Eye (tissue), 1 donor: ENCODE measurements around the gene CLIC5.

Source experiments
- DNase-seq: peaks from one replicate; pipeline ENCODE4 v3.0.0-alpha.2; 2015

CLIC5 gene

DNA sequence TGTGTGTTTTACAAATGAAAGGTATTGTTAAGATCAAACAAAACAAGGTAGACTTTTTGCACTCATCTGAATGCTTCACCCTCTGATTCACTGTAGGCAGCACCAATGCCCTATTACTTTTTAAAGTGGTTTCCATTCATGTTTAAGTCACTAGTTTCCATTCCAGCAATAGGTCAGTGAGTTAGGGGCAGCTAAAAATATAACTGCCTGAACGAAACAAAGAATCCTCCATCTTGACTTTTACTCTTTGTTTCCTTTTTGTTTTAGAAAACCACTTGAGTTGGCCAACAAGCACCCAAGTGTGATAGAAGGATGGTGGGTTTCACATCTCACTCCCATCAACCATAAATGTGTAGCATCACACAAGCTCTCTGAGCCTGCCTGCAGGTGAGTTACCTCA is 25.5 kb downstream of the CLIC5 start:
- DNase-seq, result no peak

DNA sequence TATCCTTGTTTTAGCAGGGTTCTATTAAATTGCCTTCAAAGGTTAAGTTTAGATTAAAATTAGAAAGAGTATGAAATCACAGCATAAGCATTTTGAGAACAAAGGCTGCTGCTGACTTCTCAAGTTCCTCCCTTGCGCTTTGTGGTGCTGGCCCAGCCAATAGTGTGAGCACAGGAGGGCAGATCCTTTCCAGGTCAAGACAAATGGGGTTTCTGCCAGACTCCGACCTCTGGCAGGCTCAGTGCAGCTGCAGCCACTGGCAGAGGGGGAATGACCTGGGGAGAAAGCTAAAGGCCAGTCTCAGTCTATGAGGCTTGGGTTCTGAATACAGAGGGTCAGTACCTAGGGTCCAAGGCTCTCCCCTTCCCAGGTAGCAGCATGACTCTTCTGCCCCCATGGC is 27.0 kb downstream of the CLIC5 start:
- no peak for DNase-seq

DNA sequence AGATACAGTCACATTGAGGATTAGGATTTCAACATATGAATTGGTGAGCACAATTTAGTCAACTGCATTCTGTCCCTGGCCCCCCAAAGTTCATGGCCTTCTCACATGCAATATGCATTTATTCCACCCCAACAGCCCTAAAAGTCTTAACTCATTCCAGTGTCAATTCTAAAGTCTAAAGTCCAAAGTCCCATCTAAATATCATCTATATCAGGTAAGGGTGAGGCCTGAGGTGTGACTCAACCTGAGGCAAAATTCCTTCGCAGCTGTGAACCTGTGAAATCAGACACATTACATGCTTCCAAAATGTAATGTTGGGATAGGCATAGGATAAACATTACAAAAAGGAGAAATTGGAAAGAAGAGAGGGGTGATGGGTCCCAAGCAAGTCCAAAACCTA is 27.8 kb downstream of the CLIC5 start:
- no peak for DNase-seq

DNA sequence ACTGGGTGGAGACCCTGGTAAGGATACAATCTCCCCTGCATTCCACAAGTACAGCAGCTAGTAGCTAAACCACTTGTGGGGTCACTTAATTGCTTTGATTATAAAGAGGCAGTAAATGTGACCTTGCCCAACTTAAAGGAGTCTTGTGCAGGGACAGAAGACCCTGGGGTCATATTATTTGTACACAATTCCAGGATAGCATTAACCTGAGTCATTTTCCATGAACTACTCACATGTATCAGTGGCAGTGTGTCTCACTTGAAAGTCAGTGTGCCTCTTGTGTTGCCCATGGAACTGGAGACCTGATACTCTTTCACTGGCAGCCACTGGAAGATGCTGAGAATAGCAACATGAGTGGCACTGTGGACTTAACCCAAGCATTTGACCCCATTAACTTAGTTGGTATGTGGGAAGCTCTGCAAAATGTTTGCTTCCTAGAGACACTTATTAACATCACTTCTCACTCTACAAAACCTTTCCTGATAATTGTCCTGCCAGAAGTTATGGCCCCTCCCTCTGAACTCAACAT is 28.9 kb downstream of the CLIC5 start:
- DNase-seq, result no peak

DNA sequence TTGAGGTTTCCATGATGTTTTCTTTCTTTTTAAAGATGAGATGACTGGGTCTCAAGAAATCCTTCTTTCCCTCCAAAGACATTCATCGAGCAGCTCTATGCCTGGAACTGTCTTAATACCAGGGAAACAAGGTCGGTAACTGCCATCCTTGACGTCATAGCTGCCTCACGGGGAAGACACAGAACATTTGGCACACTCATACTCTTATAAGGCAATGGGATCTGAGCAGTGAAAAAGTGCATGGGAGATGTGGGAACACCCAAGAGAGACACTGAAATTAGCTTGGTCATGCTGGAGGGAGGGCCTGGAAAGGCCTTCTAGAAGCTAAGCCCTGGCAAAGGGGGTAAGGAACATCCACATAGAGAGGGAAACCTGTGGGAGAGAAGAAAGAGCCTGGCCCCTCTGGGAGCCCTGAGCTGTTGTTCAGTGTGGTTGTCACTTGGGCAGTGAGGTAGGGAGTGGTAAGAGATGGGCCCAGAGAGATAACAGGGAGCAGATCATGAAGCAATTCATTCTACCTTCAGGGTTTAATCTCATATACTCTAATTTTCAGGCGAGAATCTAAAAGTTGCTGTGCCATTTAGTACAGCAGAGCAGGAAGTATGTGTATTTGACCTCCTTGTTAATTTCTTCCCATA is 30.8 kb downstream of the CLIC5 start:
- DNase-seq, result no peak

DNA sequence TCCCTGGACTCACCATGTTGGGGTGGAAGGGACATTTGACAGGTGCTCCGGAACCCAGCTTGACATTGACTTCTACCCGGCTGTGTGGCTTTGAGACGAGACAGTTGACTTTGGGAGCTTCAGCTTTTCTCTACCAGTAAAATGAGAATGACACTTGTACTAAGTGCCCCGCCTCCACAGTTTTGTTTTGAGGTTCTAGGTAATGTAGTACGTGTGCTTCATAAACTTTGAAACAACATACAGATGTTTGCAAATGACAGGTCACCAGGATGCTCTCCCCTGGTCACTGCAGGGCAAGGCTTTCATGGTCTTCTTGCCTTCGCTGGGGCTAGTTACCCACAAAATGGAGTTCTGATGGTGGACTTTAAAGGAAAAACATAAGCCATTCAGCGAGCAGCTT is 31.3 kb downstream of the CLIC5 start:
- DNase-seq, result no peak

DNA sequence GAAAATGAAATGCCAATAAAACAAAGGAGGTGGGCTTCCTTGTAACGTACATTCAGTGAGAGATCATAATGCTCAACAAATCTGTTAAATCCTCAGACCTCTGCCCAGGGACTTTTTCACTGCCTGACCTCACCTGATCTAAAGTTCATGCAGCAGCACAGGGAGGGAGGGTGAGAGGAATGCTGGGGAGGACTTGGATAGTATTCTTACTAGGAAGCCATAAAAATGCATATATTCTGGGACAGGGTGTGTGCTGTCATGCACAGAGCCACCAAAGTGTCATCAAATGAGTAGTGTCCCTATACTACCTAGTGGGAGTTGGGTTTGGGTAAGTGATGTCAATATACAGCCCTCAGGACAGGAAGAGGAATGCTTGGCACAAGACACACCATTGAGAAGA is 32.6 kb downstream of the CLIC5 start:
- DNase-seq, result no peak

DNA sequence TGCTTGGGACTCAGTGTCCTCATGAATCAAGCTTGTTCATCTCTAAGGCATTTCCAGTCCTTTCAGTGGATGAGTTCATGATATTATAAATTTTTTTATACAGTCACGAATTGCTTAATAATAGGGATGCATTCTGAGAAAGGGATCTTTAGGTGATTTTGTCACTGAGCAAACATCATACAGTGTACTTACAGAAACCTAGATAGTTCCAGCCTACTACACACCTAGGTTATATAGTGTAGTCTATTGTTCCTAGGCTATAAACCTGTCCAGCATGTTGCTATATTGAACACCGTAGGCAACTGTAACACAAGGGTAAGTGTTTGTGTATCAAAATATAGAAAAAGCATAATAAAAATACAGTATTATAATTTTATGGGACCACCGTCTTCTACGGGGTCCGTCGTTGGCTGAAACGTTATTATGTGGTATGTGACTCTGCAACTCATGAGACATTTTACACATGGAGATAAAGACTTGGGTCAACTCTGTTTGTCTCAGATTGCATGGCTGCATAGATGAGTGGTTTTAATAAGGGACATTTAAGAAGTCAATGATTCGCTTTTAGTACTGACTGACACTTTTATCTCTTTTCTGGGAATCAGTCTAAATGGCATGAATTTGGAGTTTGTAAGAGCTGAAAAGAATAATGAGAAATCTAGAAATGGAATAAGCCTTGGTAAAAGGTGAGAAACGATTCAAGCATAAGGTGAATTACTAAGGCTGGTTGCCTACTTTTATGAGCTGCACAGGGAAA is 33.2 kb downstream of the CLIC5 start:
- no peak for DNase-seq

DNA sequence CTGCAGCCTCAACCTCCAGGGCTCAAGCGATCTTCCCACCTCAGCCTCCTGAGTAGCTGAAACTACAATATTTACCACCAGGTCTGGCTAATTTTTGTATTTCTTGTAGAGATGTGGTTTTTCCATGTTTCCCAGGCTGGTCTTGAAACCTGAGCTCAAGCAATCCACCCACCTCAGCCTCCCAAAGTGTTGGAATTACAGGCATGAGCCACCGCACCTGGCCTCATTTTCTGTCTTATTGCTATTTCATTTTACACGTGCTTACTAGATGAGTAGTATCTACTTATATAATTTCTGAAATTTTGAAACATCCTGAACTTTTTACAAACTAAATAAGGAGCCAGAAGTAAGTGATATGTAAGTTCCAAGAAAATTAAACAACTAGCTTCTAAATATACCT is 34.6 kb downstream of the CLIC5 start:
- DNase-seq, result no peak

DNA sequence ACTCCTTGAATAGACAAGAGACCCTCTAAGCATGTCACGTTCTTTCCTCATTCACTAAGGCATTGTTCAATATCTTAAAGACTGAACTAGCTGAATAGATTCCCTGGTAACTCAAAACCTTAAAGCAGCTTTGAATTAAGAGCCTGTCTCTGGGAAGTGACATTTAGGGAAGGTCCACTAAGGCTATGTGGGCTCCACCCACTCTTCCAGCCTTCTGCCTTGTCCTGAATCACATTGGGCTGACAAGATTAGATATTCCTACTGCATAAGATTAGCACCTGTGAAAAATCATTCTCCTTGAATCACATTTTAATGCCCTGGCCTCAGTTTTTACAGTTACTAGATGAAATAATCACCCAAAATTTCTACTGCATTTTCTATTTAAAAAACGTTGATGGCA is 36.3 kb downstream of the CLIC5 start:
- no peak for DNase-seq

DNA sequence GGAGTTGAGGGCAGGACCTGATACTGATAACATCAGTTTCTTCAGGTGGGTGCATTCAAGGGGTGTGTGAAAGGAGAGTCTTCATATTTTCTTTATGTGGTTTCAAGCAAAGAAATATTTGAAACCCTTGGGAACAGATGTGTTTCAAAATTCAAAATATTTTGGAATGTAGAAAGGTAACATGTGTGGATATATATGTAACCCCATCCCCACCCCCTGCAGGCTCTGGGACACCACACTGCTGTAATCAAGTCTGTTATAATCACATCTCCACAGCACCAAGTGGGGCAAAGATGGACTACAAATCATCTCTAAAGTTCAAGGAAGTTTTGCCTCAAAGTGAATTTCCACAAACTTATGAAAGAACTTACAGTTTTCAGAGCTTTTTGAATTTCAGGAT is 41.1 kb downstream of the CLIC5 start:
- DNase-seq, result no peak

DNA sequence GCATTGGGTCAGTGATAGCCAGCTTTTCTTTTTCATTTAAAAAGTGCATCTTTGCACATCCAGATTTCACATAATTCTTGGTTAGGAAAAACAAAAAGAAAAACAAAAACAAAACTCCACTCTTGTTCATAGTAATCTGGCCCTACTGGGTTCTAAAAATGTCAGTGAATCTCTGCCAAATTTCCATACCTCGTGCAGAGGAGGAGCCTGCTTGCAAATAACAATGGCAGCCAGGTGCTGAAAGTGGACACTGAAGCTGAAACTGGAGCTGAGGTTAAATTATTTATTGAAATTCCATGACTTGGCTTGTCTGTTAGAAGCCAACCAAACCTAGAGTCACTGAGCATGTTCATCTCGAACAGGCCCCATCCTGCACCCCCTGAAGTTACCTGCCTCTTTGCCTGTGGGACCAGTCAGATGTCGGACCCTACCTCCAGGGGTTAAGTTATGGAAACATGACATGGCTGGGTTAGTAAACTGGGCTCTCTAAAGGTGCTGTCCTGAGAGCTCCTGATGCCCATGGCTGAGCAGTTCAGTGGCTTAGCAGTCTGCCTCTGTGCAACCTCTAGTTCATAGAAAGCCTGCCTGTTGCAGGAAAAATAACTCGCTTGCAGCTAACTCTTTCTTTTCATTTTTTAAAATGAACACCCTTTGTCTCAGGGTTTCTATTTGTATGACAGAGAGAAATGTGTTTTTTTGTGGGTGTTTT is 42.7 kb downstream of the CLIC5 start:
- DNase-seq, result no peak

DNA sequence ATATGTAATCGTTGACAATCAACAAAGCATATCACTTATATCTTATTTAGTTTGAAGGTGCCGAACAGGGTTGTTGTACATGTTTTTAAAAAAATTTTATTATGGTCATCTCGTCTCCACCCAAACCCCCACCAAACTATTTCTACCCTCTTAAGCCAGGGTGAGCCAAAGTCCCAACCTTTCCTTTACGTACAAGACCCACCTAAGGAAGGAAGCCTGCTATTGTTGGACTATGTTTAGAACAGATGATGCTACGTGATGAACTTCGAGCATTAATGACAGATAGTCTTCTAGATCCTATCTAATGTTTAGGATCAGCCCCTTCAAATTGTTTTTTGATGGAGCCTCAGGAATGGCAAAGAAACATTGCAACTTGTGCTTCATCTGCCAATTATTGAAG is 44.4 kb downstream of the CLIC5 start:
- DNase-seq, result no peak

DNA sequence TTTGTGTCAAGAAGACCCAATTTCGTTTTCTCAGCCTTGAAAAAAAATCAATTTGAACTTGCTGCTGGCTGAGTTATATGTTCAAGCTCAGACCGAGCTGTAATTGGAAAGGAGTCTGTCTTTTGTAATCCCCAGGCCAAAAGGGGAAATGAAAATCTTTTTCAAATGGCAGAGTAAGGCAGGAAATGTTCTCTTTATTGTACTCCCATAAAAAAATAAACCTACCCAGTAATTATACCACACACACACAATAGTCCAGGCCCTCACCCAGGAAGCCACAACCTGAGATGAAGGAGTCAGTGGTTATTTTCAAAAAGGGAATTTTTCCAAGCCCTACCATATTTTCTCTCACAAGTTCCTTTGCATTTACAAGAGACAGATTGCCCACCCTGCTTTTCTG is 45.3 kb downstream of the CLIC5 start:
- no peak for DNase-seq

DNA sequence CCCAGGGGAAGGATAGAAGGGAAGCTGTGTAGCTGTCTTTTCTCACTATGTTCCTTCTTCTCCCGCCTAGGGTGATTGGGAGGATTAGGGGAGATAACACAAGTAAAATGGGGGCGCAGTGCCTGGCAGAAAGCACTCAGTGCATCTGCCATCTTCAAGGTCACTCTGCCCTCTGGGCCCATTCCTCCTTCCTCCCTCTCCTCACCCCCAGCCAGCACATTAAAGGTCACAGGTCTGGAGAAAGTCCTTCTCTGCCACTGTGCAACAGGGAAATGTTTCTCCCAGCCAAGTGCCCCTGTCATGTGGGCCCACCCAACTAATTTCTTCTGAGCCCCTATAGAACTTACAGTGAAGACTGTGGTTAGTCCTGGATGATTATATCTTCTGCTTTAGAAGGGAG is 45.8 kb downstream of the CLIC5 start:
- no peak for DNase-seq

DNA sequence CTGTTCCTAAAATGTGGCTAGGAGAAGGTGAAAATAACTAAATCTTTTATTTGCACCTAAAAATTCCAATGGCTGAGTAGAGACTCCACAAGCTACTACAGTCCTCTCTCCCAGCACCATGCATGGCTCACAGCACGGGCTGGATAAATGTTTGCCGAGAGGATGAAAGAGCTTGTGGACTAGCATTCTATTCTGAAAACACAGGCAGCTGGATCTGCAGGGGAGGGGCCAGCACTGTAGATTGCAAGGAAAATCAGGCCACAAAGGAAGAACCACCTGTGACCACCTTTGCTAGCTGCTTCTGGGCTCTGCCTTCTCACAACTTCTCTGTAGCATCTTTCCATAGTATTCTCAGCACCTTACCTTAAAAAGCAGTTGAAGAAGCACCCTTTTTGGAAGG is 46.6 kb downstream of the CLIC5 start:
- DNase-seq, result no peak

DNA sequence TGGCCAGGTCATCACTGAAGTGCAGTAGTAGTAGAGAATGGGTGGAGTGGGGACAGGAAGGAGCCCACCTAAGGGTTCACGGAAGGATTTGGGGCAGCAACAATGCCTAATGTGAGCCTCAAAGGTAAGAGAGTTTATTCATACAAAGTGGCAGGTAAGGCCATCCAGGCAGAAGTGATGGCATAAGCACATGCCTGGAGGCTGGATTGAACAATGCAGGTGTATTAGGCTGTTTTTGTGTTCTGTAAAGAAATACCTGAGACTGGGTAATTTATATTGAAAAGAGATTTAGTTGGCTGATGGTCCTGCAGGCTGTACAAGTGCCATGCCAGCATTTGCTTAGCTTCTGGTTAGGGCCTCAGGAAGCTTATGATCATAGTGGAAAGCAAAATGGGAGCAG is 48.3 kb downstream of the CLIC5 start:
- DNase-seq, result no peak

DNA sequence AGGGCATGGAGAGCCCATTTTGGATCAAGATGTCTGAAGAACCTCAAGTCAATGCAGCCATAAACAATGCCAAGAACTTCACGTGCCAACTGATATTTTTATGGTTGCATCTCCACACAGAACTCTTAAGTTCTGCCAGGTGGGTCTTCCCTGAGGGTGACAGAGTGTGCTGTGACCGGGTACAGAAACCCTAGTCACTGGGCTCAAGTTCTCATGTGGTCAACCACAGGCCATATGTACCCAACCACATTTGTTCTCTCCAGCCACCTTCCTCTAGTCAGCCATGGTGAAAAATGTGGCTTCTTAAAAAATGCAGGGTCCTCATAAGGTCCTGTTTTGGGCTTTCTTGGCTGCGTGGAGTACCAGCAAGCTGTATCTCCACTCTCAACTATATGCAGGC is 48.9 kb downstream of the CLIC5 start:
- no peak for DNase-seq

DNA sequence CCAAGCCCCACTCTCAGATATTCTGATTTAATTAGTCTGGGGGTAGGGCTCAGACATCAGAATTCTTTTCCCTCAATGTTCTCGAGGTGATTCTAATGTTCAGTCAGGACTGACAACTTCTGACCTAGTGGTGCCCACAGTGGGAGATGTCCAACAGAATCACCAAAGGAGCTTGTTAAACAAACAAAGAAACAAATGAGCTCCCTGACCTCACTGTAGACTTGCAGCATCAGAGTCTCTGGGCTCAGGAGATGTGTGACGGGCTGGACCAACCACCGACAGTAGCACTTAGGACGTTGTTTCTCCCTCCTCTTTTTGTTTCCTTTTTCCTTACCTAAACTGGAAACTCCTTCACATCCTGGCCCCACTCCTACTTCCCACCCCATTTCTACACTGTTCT is 49.3 kb downstream of the CLIC5 start:
- no peak for DNase-seq

DNA sequence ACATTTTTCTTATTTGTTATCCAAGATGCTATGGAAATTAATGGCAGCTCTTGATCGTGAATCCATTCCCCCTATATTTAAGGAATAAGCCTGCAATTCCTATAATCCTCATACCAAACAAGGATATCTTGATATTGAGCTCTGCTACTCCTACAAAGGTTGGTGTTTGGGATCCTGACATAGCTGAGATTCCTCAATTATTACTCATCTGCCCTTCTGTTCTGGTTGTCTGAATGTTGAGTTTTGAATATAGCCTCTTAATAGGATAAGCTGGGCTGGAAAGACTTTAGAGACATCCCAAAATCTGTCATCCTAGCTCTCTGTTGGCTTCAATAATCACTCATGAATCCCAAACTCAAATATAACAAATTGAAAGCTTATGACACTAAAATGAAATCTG is 49.9 kb downstream of the CLIC5 start:
- DNase-seq, result no peak

DNA sequence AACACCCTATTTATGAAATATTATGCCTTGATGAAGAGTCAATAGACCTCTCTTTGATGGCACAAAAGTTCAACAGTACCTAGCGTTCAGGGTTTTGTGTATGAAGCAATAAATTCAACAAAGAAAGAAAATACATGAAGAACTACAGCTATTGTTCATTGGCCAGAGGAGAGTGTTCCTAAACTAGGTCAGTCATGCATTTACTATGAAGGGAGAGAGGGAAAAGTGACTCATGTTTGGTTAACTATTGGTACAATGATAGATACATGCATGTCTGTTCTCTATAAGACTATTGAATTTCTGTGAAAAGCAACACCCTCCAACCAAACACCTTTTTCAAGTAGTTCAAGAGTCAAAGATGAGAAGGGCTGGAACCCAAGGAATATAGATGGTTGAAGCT is 50.7 kb downstream of the CLIC5 start:
- DNase-seq, result no peak

DNA sequence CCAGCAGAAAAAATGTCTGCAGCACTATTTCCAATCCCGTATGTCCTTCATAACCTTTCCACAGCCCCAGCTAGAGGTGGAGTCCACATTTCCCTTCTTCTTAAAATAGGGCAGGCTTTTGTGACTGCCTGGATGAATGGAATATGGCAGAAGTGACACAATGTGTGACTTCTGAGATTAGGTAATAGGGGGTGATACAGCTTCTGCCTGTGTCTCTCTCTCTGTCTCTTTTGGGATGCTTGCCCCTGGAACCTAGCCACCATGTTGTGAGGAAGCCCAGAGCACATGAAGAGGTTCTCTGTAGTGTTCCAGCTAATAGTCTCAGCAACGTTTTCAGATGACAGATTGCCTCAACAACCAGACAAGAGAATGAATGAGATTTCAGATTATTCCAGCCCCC is 51.4 kb downstream of the CLIC5 start:
- no peak for DNase-seq

DNA sequence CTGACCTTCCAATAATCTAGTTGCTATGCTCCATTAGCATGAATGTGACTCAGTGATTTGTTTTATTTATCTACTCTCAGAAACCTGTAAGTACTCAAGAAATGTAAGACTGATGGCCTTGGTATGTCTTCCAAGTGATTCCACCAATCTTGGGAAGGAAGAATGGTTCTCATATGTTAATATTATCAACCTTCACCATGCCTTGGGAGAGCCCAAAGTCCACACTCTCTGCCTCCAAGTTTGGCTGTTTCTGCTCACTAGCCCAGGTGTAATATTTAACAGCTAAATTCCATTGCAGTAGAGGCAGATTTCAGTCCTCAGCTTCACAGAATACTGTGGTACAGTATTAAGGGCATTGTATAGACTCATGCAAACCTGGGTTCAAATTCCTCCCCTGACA is 51.8 kb downstream of the CLIC5 start:
- DNase-seq, result no peak

DNA sequence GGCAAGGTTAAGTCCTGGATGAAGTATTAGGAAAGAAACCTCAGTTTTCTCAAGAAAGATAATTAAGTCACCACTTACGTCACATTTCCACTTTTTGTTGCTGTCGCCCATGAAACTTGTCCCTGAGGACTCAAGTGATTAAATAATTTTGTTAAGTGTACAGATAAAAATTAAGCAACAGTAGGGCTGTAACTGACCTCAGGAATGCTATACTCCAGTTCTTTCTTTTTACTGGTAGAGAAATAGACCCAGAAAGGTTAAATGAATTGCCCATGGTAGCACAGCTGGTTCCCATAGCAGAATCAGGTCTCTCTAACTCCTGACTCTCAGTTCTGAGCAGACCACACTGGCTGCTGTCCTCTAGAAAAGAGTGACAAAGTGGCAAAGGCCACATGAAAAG is 54.5 kb downstream of the CLIC5 start:
- no peak for DNase-seq
